ENCODE measurements around the gene ABCC4. TPM values are rescaled to one million over a fixed set of nuclear protein-coding genes. Genes with fewer than 3 reads are reported as not detected.

ABCC4 gene
- total RNA-seq, 1 experiment from 2014 or later = 23.9 TPM

DNA sequence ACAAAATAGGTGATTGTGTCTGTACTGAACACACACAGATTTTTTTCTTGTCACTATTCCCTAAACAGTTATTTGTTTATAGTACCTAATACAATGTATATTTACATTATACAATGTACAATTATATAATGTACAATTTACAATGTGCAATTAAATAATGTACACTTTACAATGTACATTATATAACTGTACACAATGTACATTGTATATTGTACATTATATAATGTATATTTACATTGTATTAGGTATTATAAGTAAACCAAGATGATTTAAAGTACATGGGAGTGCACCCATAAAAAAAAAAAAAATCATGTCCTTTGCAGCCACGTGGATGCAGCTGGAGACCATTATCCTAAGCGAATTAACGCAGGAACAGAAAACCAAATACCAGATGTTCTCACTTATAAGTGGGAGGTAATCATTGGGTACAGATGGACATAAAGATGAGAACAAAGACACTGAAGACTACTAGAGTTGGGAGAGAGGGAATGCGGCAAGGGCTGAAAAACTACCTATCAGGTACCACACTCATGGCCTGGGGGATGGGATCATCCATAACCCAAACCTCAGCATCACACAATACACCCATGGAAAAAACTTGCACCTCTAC, 68.1 kb downstream of the ABCC4 start:
- no peak for DNase-seq (ENCODE audit: low read depth)

DNA sequence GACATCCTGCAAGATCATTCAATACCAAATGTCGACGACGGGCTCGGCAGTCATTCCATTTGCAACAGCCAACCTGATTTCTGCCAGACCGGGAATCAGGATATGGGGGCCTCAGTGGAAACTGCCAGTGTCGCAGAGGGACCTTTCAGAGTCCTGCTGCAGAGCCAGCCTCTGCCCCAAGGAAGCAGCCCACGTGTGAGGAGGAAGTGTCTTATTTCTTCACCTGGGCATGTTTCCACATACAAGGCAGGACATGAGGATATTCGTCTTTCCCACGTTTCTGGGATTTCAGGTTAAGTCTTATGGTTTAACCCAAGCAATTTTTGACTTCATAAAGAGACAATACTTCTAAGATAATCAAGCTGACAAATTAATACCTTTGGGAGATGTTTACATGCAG, 69.9 kb downstream of the ABCC4 start:
- no peak for DNase-seq (ENCODE audit: low read depth)

GRCh38 chr13:95229855-95230254, 71.4 kb downstream of the ABCC4 start:
- DNase-seq (ENCODE audit: low read depth) = no peak

- no peak for DNase-seq (ENCODE audit: low read depth)
Measured at GRCh38 chr13:95228130-95228529, 73.1 kb downstream of the ABCC4 start.

DNA sequence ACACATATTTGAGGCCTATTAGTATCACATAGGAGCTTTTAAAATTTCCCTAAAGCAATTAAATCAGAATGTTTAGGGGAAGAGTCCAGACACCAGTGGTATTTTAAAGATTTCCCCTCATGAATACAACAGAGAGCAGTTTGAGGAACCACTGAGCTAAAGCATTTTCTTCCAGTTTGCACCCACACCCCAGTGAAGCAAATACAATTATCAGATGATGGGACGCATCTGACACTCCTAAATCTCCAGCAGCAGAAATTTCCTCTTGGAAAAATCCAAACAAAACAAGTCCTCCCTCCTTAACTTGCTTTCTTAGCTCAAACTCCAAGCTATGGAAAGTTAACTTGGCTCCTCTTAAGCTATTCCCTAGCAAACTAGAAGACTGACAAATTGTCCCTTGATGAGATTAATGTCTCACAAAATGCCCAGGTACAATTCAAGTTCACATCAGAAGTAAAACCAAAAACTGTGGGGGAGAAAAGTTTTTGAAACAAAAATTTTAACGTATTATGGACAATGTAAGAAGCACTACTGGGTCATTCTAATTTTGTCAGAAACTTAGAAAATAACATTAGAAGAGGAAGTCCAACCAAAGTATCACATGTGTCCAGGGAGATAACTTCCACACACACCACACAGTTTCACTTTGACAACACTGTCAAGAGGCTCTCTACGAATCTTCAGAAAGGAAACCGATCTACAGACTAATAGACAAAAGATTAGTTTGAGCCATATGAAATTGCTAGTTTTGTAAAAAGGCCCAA, 74.1 kb downstream of the ABCC4 start:
- no peak for DNase-seq (ENCODE audit: low read depth)

DNA sequence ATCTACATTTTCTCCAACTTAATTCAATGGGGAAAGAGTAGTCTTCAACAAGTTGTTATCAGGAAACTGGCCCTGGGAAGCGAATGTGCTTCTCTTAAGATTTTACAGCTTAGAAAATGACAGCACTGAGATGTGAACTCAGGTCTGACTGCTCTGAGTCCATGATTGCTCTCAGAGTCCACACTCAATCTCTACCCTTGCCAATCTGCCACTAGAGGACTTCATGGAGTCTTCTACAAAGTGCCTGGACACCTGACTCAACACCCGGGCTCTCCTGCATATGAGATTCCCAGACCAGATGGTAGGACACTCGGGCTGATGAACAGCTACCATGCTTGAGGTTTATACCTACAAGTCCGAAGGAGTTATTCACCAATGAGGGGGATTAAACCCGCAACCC, 74.8 kb downstream of the ABCC4 start:
- DNase-seq (ENCODE audit: low read depth) = no peak

DNA sequence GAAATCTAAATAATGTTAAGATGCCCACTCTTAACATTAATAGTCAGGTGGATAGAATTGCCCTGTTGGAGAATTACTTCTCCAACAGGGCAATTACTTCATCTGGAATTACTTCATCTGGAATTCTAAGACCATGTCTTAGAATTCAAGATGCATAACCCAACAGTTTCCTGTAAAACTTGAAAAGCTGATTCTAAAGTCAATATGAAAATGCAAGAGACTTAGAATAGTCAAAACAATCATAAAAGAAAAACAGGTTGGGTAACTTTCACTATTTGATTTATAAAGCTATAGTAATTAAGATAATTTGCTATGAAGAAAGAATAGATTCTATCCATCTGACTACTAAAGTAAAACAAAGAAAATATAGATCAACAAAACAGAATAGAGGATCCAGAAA, 75.2 kb downstream of the ABCC4 start:
- DNase-seq (ENCODE audit: low read depth) = no peak

- no peak for DNase-seq (ENCODE audit: low read depth)
Measured at GRCh38 chr13:95224064-95224463, 77.2 kb downstream of the ABCC4 start.

GRCh38 chr13:95222733-95223018, 78.6 kb downstream of the ABCC4 start:
- DNase-seq (ENCODE audit: low read depth) = no peak

DNA sequence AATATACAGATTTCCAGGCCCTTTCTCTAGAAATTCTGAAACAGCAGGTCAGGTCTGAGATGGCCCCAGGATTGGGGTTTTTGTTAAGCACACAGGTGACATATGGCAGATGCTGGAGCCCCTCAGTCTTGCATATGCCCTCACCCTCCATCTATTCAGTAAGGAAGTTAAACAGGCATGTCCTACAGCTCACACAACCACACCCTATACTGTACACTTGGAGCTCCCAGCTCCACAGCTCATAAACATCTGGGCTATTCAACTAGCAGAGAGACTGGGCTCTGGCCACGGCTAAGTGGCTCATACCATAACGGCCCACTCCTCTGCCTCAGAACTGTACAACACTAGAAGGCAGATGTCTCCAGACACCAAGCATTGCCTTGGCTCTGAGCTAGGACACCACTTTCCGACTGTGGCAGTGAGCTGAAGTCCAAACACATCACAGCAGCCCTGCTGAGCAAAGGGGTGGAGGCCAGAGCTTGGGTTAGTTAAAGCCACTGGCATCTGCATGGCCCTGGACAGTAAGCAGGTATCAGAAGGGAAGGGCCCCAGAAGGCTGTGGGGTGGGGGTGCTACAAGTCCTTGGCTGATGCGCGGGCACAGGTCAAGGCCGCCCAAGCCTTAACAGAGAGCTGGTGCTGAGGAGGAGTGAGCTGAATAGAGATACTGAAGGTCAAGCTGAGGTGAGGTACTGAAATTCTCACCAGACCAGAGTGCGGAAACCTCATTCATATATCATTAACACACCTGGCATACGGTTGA, 79.1 kb downstream of the ABCC4 start:
- DNase-seq (ENCODE audit: low read depth) = no peak

GRCh38 chr13:95220611-95221010, 80.6 kb downstream of the ABCC4 start:
- DNase-seq (ENCODE audit: low read depth) = no peak

GRCh38 chr13:95217920-95218830, 83.1 kb downstream of the ABCC4 start:
- no peak for DNase-seq (ENCODE audit: low read depth)

DNA sequence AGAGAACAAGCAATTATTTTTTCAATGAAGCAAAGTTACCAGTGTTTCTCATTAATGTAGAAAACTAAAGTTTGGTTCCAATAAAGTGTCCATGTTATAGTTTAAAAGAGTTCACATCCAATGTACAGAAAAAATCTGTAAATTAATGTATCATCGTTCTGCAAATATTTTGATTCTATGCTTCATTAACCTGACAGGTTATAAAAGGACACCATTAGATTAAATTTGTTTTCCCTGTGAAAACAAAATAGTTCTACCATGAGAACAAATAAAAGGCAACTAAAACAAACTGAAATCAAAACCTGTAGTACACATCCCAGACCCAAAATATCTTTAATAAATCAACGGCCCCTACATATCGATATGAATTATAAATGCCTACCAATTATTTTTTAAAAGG, 85.1 kb downstream of the ABCC4 start:
- DNase-seq (ENCODE audit: low read depth) = no peak

- no peak for DNase-seq (ENCODE audit: low read depth)
Measured at GRCh38 chr13:95212983-95213850, 88.0 kb downstream of the ABCC4 start.

DNA sequence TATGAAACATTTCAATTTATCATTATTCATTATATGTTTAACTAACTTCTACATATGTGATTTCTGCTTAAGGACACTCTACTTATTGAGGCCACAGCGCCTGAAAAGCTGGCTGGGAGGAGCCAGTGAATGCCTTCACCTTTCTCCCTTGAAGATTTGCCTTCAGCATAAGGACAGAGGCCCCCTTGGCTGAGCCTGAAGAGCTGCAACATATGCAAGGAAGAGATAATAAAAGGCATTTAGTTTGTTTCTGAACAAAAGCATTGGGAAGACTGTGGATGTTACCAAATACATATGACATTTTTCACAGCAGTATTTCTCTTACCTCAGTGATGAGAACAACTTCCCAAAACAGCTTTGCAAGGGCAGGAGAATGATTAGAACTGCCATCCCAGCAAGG, 92.1 kb downstream of the ABCC4 start:
- DNase-seq (ENCODE audit: low read depth) = no peak

- DNase-seq (ENCODE audit: low read depth) = no peak
Measured at GRCh38 chr13:95207769-95208366, 93.4 kb downstream of the ABCC4 start.

DNA sequence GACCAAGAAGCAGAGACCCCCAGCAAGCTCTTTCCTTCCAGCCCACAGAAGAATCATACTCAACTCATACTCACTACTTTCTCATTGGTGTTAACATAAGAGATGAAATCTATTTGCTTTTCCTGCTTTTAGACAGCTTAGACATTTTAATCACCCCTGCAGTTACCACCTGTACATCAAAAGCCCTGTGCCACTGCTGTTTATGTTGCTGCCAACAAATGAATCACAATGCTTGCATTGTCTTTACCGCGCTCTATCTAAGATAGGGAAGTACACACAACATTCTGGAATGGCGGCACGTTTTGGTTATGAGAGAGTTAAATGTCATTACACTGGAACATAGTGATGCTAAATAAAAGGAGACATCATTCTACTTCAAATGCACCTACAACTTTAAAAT, 95.1 kb downstream of the ABCC4 start:
- DNase-seq (ENCODE audit: low read depth) = no peak

- no peak for DNase-seq (ENCODE audit: low read depth)
Measured at GRCh38 chr13:95204231-95204765, 97.0 kb downstream of the ABCC4 start.

DNA sequence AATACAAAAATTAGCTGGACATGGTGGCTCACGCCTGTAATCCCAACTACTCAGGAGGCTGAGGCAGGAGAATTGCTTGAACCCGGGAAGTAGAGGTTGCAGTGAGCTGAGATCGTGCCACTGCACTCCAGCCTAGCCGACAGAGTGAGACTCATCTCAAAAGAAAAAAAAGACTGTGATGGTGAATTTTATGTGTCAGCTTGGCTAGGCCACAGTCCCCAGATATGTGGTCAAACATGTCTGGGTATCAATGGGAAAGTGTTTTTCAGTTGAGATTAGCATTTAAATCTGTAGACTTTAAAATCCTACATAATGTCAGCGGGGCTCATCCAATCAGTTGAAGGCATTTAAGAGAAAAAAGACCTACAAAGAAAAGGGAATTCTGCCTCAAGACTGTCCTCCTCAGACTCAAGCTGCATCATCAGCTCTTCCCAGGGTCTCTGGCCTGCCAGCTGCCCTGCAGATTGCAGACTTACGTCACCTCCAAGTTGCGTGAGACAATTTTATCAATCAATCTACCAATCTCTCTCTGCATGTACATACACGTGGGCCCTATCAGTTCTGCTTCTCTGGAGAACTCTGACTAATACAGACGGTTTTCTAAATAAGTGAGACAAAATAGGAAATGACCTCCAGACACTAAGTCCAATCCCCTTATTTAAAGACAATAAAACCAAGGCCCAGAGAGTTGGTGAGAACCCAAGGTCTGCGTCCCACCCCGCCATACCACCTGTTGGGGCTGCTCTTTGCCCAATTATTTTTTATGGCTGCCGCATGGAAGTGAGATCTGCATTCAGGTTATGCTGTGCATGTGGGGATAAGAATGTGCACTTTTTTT, 99.2 kb downstream of the ABCC4 start:
- no peak for DNase-seq (ENCODE audit: low read depth)

All from LHCN-M2 (cell line).